Myocyte (in vitro differentiated cells): ENCODE results near the gene CES1. TPM values are rescaled to one million over a fixed set of nuclear protein-coding genes. Genes with fewer than 3 reads are reported as not detected.
A peak's percentile ranks its signal among the peaks of the same experiment; 100 is the strongest.
"Not testable (repeated sequence)": the region's sequence is repeated elsewhere in the genome, so short reads cannot be mapped to it uniquely, and the experiment has no call there.

Source experiments
- DNase-seq: peaks from one replicate; pipeline ENCODE4 v3.0.0-alpha.2; 2012; ENCODE audit warnings: low read depth
- polyA plus RNA-seq: library from polyadenylated mRNA; unstranded; fragments of >200 nt; gene quantifications from one replicate; pipeline ENCODE4 v1.2.1, GENCODE V29; 2012; ENCODE audit warnings: missing spikeins
- total RNA-seq: library from RNA; depleted of rRNA; stranded (reverse); fragments of >200 nt; gene quantifications from 2 replicates; pipeline ENCODE4 v1.2.3, GENCODE V29; 2014

Gene CES1
- not detected in 2 replicates for total RNA-seq
- not detected for polyA plus RNA-seq

DNA sequence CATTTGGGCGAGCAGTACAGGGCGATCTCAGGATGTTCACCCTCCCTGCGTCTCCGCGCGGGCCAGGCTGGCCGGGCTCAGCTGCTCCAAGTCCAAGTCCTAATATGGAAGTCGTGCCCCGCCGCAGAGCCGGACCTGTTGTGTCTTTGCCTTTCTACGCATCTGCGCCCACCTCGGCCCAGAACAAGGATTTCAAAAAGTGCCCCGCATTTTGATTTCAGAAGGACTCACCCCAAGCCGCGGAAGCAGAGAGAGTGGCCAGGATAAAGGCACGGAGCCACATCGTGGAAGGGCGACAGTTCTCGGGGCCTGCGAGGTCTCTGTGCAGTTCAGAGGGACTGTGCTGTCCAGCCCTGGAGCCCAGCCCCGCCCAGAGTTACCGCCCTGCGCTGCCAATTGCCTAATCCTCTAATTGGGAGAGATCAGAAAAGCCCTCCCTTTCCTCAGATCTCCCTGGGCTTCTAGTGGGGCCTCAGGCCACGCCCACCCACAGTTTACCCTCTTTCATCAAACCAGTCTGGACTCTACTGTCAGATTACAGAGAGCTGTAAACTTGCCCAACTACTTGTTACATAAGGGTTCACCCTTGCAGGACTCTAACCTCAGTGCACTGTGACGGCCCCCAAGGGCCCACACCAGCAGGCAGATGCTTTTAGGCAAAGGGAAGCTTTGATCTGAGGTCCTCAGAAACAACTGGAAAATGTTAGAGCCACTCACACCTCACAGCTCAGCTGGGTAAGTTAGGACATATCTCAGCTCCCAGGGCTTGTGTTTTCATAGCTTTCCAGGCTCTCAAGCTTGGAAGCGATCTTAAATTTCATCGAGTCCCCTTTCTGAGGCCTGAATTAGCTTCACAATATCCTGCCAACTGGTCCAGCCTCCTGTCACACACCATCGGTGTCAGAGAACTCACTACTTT is at the start of gene CES1:
TSS of gene CES1 (minus strand) at position 324 of the 919 bp plus-strand sequence. CDS start at position 283, 41 bp downstream.
- no peak for DNase-seq

GRCh38 chr16:55876854-55877253 is 44.0 kb upstream of the CES1 start:
- DNase-seq: no peak

DNA sequence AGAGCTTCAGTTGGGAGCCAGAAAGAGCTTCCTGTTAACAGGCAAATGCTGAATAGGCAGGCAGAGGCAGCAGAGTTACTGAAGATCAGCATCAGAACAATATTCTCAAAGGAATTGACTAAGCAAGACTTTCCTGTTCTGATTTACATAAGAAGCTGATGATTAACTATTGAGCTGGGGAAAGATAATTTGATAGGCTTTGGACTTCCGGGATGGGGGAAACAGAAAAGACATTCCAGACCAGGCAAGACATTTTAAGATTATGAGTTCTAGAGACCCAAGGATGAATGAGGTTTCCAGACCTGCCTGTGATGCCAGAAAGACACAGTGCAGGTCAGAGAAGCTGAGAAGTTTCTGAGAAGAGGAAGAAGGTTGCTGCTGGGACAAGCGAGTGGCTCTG is 42.4 kb upstream of the CES1 start, which contains the start of gene CES5A:
TSS of gene CES5A (minus strand) at position 101 of the 400 bp plus-strand sequence. CDS start 152 bp downstream, outside the sequence.
- DNase-seq: no peak

DNA sequence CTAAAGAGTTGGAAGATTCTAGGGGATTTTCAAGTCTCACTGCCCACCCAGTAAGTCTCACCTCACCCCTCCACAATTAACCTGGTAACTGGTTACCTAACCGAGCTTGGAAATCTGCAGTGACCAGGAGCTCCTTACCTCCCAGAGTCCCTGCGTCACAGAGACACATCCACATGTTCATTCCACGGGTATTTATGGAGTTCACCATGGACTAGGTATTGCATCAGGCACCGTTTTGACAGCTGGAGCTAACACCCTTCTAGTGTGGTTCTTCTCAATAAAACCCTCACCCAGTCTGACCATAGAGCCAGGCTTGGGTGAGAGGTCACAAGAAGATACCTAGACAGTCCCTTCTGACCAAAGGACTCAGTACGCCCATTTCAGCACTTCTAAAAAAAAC is 40.2 kb upstream of the CES1 start:
- no peak for DNase-seq

GRCh38 chr16:55872130-55872529 is 39.2 kb upstream of the CES1 start:
- DNase-seq: no peak

DNA sequence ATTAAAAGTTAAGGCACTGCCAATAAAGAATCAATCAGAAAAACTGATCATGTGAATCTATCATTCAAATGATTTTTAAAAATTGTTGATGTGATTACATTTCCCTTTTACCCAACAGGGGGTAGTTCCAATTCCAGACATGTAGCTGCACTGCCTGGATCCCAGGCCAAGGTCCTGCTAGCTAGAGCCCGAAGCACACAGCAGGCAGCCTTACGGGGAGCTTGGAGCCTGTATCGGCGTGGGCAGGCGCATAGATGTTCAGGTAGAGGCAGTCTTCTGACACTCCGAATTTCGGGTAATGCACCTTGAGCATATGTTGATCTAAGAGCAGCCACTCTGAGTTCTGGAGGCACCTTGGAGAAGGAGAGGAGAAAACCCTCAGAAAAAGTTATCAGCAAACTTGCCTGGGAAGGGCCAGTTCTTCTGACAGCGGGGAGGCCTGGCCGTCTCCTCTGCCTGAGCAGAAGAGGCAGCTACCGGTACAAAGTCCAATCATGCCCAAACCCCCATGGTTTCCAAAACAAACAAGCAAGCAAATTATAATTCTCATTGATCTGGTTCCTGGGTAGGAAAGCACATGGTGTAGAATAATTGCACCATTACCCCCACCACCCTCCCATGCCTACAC is 38.6 kb upstream of the CES1 start:
- no peak for DNase-seq

DNA sequence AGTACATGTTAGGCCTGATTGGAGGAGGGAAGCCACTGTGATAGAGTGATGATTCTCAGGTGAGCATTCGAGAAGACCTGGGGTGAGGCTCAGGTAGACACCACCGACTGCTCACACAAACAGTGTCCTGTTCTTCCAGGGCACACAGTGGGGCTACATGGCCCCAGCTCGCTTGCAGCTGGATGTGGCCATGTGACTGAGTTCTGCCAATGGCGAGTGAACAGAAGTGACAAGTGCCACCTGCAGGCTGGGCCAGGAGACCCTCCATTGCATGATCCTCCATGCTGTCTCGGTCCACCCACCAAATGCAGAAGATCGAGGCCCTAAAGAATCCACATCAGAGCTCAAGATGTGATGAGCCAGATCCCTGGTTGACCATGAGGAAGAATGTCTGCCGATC is 36.1 kb upstream of the CES1 start:
- no peak for DNase-seq

DNA sequence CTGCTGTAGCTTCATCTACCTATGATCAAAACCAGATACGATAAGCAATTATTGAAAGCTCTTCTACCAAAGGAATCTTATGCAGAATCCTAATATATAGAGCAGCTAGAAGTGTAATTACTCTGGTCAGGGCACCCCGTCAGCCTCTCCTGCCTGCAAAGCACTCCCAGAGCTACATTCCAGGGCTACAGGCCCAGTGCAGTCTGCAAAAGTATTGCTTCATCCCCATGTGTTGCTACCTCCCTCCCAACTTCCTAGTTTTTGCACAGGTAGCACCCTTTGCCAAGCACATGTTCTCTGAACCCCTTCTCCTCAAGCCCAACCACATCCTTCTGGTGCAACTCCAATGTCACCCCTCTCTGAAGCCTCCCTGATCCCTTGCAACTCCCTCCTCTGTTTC is 35.2 kb upstream of the CES1 start:
- DNase-seq: no peak

GRCh38 chr16:55861288-55861687 is 28.4 kb upstream of the CES1 start:
- DNase-seq: no peak

DNA sequence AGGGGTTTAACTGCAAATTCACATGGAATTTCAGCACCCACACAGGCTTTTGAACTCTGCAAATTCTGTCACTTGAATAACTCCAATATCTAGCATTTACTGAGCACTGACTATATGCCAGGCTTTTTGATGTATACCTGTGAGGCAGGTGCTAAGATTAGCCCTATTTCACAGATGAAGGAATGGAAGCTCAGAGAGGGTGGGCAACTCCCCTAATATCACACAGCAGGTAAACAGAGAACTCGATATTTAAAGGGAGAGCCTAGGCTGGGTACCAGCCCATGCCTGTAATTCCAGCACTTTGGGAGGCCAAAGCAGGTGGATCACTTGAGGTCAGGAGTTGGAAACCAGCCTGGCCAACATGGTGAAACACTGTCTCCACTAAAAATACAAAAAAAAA is 24.8 kb upstream of the CES1 start:
- DNase-seq: not testable (repeated sequence)

DNA sequence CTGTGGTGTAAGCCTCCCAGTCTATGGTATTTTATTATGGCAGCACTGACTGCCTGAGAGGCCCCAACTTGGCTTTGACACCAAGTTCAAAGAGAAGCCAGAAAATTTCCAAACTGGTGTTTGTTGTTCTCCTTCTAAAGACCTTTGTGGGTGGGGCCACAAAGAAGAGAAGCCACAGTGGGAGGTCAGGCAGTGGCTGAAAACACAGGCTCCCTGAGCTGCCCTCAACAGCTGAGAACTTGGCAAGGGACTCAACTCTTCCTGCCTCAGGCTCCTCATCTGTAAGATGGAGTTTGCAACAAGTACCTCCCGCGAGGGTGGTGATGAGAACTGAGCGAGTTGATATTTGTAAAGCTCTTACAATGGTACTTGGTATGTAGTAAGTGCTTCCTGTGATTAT is 24.1 kb upstream of the CES1 start:
- no peak for DNase-seq

- DNase-seq: no peak
These were observed 20.2 kb upstream of the CES1 start for GRCh38 chr16:55853114-55853513.

DNA sequence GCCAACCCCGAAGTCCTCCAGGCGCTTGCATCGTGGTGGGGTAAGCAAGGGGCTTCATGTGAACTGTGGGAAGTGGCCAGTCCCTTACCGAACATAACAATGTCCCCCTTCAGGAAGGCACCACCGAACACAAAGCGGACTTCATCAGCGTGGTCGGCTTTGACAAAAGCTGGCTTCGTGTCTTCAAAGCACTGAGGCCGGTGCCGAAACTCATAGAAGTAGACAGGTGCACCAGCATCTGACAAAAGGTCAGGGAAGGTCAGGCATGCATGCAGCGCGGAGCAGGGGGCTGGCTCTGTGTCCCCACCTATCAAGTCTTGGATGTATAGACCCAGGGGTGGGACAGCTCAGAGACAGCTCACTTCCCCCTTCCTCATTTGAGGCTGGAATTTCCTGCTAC is 16.6 kb upstream of the CES1 start:
- no peak for DNase-seq

DNA sequence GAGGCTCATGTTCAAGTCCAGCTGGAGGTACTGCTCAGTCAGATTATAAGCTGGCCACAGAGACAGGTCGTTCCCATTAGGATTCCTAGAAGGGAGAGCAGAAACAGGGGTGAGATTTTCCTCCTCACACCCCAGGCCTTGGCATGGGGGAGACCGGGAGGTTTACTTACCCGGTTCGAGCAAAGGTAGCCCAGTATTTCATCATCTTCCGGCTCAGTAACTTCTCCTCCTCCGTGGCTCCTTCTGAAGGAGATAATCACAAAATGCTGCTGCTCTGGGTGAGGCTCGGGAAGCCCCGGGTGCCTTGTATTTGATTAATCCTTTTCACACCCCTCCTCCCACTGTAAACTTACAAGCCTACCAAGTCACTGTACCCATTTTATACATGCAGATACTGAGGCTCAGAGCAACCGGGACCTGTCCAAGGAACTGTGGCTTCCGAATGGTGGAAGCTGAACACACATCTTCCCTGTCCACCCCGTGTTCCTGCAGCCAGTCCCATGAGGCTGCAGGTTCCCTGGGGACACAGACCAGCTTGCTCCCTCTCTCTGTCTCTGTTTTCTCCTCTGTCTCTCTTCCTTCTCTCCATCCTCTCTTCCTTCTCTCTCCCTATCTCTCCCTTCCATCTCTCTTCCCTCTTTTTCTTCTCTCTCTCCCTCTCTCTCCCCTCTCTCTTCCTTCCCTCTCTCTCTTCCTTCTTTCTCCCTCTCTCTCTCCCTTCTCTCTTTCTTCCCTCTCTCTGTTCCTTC is 13.9 kb upstream of the CES1 start:
- DNase-seq: no peak

GRCh38 chr16:55843105-55843395 is 10.2 kb upstream of the CES1 start:
- no peak for DNase-seq

- DNase-seq: peak; percentile 56
These were observed 9.6 kb upstream of the CES1 start for GRCh38 chr16:55842369-55843104.

GRCh38 chr16:55839115-55839514 is 6.2 kb upstream of the CES1 start:
- no peak for DNase-seq

DNA sequence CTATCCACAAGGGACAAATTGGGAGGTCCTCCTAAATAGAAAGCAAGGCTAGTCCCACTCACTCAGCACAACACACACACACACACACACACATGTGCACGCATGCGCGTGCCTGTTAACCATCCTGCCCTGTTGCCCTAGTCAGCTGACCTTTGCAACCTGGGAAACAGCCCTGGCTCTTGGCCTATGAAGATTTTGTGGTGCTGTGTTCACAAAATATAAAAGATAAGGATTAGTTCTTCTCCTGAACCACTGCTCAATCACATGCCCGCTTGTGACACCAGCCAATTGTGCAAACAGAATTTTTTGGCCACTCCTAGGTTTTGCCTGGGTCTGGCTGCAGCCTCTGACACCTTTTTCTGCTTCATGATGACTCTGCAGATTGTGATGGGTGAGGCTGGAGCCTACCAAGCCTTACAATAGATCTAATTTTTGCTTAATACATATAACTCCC is 3.3 kb upstream of the CES1 start:
- DNase-seq: no peak

DNA sequence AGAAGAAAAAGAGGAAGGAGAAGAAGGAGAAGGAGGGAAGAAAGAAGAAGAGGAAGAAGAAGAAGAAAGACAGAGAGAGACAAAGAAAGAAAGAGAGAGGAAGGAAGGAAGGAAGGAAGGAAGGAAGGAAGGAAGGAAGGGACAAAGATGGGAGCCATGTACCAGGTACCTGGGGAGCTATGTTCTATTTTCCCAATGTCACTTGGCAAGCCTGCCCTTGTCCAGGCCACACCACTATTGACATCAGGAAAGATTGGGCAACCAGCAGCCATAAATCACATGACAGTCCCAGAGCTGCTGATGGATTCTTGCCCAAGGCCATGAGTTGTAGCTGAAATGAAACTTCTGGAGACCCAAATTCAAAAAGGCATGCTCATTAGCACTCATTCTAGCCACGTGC is 2.7 kb upstream of the CES1 start:
- no peak for DNase-seq

DNA sequence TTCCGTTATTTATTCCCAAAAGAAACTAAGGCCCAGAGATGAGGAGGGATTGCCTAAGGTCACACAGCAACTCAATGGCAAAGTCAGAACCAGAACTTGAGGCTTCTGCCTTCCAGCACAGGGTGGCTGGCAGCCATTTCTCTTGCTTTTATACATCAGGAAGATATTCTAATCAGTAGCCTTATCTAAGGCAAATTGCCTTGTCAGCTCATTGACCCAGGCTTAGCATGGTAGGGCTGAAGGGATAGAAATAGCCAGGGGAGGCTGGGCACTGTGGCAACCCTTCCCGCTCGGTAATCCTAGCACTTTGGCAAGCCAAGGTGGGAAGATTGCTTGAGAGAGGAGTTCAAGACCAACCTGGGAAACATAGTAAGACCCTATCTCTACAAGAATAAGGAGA is 2.3 kb upstream of the CES1 start:
- DNase-seq: not testable (repeated sequence)

GRCh38 chr16:55834049-55834448 is 1.2 kb upstream of the CES1 start:
- DNase-seq: no peak
